ENCODE measurements around the gene TEAD1. TPM values are rescaled to one million over a fixed set of nuclear protein-coding genes. Genes with fewer than 3 reads are reported as not detected.

The TEAD1 gene
- under 1 TPM; 0.07 to 0.20 TPM for total RNA-seq

DNA sequence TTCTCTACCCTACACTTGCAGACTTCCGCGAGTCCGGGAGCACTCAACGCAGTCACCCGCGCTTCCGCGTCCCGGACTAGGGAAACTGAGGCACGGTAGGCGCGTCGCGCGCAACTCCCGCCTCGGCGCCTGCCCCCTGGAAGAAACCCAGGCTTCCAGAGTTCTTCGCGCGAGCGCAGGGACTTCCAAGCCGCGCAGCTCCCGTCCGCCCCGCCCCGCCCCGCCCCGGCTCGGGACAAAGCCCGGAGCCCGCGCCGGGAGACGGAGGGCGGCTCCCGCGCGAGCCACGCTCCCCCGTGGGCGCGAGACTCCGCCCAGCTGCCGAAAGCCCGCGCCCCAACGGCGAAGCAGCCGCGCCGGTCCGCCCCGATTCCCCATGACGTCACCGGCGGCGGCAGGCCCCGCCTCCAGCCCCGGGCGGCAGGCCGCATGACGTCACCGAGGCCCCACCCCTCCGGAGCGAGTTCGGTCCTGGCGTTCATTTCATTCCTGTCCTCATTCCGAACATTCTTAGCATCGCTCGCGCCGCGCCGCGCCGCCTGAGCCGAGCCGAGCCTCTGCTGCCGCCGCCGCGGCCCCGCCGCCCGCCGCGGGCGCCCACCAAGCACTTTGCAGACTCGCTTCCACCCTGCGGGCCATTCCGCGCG is at the start of gene TEAD1:
Gene TEAD1 (plus strand): TSS at position 498 of the 647 bp plus-strand sequence.

